OCI-LY7 (cell line): ENCODE results near the gene CACNG5. TPM values are rescaled to one million over a fixed set of nuclear protein-coding genes. Genes with fewer than 3 reads are reported as not detected.

Experiments
- BruUV-seq: library from RNA; stranded (reverse); fragments of 400-500 nt; replicated peaks from 2 replicates; lab custom pipeline; 2021; lab: Mats Ljungman, UMichigan
- CTCF ChIA-PET: fragments of 300-600 bp; sonication (Branson Sonifier 250); formaldehyde crosslinking; loops from one replicate; lab custom pipeline; 2022; ENCODE audit warnings: antibody characterized with exemption; ENCODE audit not compliant: unreplicated experiment; lab: Charles Lee
- POLR2A ChIA-PET: fragments of 300-600 bp; sonication (Branson Sonifier 250); formaldehyde crosslinking; loops from one replicate; lab custom pipeline; 2022; ENCODE audit warnings: antibody characterized with exemption; lab: Charles Lee
- DNase-seq: peaks from one replicate; pipeline ENCODE4 v3.0.0-alpha.2; 2015; ENCODE audit warnings: low spot score
- H2AFZ ChIP-seq: fragments of 200-600 bp; sonication (generic), shearing (Covaris generic); 2 replicates; pipeline ENCODE4 v1.6.1; 2014; ENCODE audit warnings: mild to moderate bottlenecking, antibody characterized with exemption, low read length, moderate library complexity
- H3K27ac ChIP-seq: fragments of 200-600 bp; sonication (generic); 2 replicates; pipeline ENCODE4 v1.5.1; 2014; ENCODE audit warnings: mixed run types, low read depth, mild to moderate bottlenecking, moderate library complexity, low read length, inconsistent platforms; ENCODE audit not compliant: poor library complexity, severe bottlenecking
- H3K36me3 ChIP-seq: fragments of 200-600 bp; sonication (generic); 2 replicates; pipeline ENCODE4 v1.6.1; 2014; ENCODE audit warnings: mild to moderate bottlenecking, antibody characterized with exemption, low read length, moderate library complexity, mixed read lengths; ENCODE audit not compliant: insufficient read depth
- H3K4me1 ChIP-seq: fragments of 200-600 bp; sonication (generic); 2 replicates; pipeline ENCODE4 v1.5.1; 2014; ENCODE audit warnings: mild to moderate bottlenecking, low read length; ENCODE audit not compliant: insufficient read depth, poor library complexity, severe bottlenecking
- H3K4me2 ChIP-seq: fragments of 200-600 bp; sonication (generic); 2 replicates; pipeline ENCODE4 v1.6.1; 2014; ENCODE audit warnings: mild to moderate bottlenecking, low read length
- H3K4me3 ChIP-seq: fragments of 200-600 bp; sonication (generic); 2 replicates; pipeline ENCODE4 v1.5.1; 2014; ENCODE audit warnings: mild to moderate bottlenecking, low read depth, low read length; ENCODE audit not compliant: poor library complexity, severe bottlenecking
- H3K79me2 ChIP-seq: fragments of 200-600 bp; sonication (generic); 2 replicates; pipeline ENCODE4 v1.6.1; 2016; ENCODE audit warnings: low read depth, mild to moderate bottlenecking, low read length, moderate library complexity, mixed read lengths; ENCODE audit not compliant: insufficient read depth
- H3K9me2 ChIP-seq: fragments of 200-600 bp; sonication (generic); 2 replicates; pipeline ENCODE4 v1.6.1; 2016; ENCODE audit warnings: mild to moderate bottlenecking, low read length, mixed read lengths; ENCODE audit not compliant: insufficient read depth
- H3K9me3 ChIP-seq: fragments of 200-600 bp; sonication (generic); 2 replicates; pipeline ENCODE4 v1.6.1; 2014; ENCODE audit warnings: mild to moderate bottlenecking, mixed run types, low read length, mixed read lengths
- H4K20me1 ChIP-seq: fragments of 200-600 bp; sonication (generic); 2 replicates; pipeline ENCODE4 v1.6.1; 2014; ENCODE audit warnings: mild to moderate bottlenecking, antibody characterized with exemption, low read length, moderate library complexity, mixed read lengths; ENCODE audit not compliant: insufficient read depth
- EZH2phosphoT487 ChIP-seq: fragments of 200-600 bp; sonication (generic); IDR thresholded peaks from 2 replicates; pipeline ENCODE4 v1.6.1; 2018; ENCODE audit warnings: low read depth, borderline replicate concordance, mild to moderate bottlenecking, mixed run types, antibody characterized with exemption, low read length, moderate library complexity, mixed read lengths
- intact Hi-C: fragments of 100-400 bp; cut with micrococcal nuclease; formaldehyde crosslinking; loops from one replicate; pipeline ENCODE4 v1.10.0; 2022; ENCODE audit not compliant: unreplicated experiment
- total RNA-seq, 2 experiments: library from RNA; depleted of rRNA in 1 of 2; stranded (reverse); fragments of >200 nt in 1 of 2; shearing (Covaris generic) in 1 of 2; gene quantifications; 2 replicates each; pipeline ENCODE4 v1.2.3, GENCODE V29; 2014 to 2022
- TF ChIP-seq, protein P1 (sequence below): fragments of 200-600 bp; sonication (generic); conservative IDR thresholded peaks from 2 replicates; pipeline ENCODE4 v1.5.1; 2014; ENCODE audit warnings: mild to moderate bottlenecking, antibody characterized with exemption, low read length, moderate library complexity, mixed read lengths

CACNG5 gene
- total RNA-seq, 2 experiments from 2014 or later: not detected

GRCh38 chr17:66811683-66812054 lies 23.2 kb upstream of the CACNG5 start:
- CTCF ChIA-PET: no interaction called here
- no TSS peak for BruUV-seq
- no peaks in the 10 kb centered on the region for H4K20me1 ChIP-seq
- H2AFZ ChIP-seq: no peak overlapping the region
- H3K9me3 ChIP-seq: no peaks in the 10 kb centered on the region
- H3K4me3 ChIP-seq: no peak overlapping the region
- DNase-seq: no peak
- no peaks in the 10 kb centered on the region for H3K9me2 ChIP-seq
- peak overlapping the region; percentile 81 for H3K27ac ChIP-seq
- H3K79me2 ChIP-seq: no peaks in the 10 kb centered on the region
- H3K4me2 ChIP-seq: no peak overlapping the region
- no peak for TF ChIP-seq EZH2phosphoT487
- TF ChIP-seq, protein P1, sequence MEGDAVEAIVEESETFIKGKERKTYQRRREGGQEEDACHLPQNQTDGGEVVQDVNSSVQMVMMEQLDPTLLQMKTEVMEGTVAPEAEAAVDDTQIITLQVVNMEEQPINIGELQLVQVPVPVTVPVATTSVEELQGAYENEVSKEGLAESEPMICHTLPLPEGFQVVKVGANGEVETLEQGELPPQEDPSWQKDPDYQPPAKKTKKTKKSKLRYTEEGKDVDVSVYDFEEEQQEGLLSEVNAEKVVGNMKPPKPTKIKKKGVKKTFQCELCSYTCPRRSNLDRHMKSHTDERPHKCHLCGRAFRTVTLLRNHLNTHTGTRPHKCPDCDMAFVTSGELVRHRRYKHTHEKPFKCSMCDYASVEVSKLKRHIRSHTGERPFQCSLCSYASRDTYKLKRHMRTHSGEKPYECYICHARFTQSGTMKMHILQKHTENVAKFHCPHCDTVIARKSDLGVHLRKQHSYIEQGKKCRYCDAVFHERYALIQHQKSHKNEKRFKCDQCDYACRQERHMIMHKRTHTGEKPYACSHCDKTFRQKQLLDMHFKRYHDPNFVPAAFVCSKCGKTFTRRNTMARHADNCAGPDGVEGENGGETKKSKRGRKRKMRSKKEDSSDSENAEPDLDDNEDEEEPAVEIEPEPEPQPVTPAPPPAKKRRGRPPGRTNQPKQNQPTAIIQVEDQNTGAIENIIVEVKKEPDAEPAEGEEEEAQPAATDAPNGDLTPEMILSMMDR: no peak
- H3K36me3 ChIP-seq: no peaks in the 10 kb centered on the region
- peaks cover 68% of the 10 kb centered on the region for H3K4me1 ChIP-seq
- POLR2A ChIA-PET: interaction anchor here (1.5 kb wide), 1 partner anchor 37 kb away, joined by 3 read pairs; no protein-coding TSS in a partner anchor
- intact Hi-C loops: no loop called here

- DNase-seq: no peak
- Histone ChIP-seq H3K9me2 (no peaks in the 10 kb centered on the region), H2AFZ (no peak overlapping the region), H3K79me2 (no peaks in the 10 kb centered on the region), H3K4me3 (no peak overlapping the region), H3K4me1 (peaks cover 59% of the 10 kb centered on the region), H3K27ac (no peak overlapping the region), H3K36me3 (no peaks in the 10 kb centered on the region), H3K4me2 (no peak overlapping the region), H4K20me1 (no peaks in the 10 kb centered on the region), H3K9me3 (no peaks in the 10 kb centered on the region)
- POLR2A ChIA-PET: interaction anchor here (1.5 kb wide), 2 partner anchors 36 to 38 kb away, joined by 3 to 4 read pairs; no protein-coding TSS in a partner anchor
- CTCF ChIA-PET: no interaction called here
- TF ChIP-seq, protein P1: no peak
- no peak for TF ChIP-seq EZH2phosphoT487
- intact Hi-C loops: no loop called here
- BruUV-seq: no TSS peak
Observed at GRCh38 chr17:66812571-66812970, 22.3 kb upstream of the CACNG5 start.

GRCh38 chr17:66813296-66813695 lies 21.6 kb upstream of the CACNG5 start:
- DNase-seq: no peak
- no peaks in the 10 kb centered on the region for H3K9me3 ChIP-seq
- TF ChIP-seq, protein P1: no peak
- TF ChIP-seq EZH2phosphoT487: no peak
- H3K4me1 ChIP-seq: peaks cover 52% of the 10 kb centered on the region
- no TSS peak for BruUV-seq
- H3K27ac ChIP-seq: no peak overlapping the region
- ChIA-PET POLR2A (interaction anchor here (0.6 to 1.5 kb wide), 5 partner anchors 19 to 70 kb away, joined by 3 to 4 read pairs (median 3); no protein-coding TSS in a partner anchor), CTCF (interaction anchor here (0.6 kb wide), 1 partner anchor 85 kb away, joined by 4 read pairs; no protein-coding TSS in a partner anchor)
- H3K4me3 ChIP-seq: no peak overlapping the region
- no peak overlapping the region for H3K4me2 ChIP-seq
- H4K20me1 ChIP-seq: no peaks in the 10 kb centered on the region
- intact Hi-C loops: no loop called here
- H3K79me2 ChIP-seq: no peaks in the 10 kb centered on the region
- no peak overlapping the region for H2AFZ ChIP-seq
- H3K36me3 ChIP-seq: no peaks in the 10 kb centered on the region
- no peaks in the 10 kb centered on the region for H3K9me2 ChIP-seq
